GM18951 (cell line): Measurements from ENCODE around the gene NEUROD6.

Experiments
- POLR2A ChIP-seq: IDR thresholded peaks from 4 replicates; pipeline ENCODE4 v1.6.1; 2011; ENCODE audit warnings: mild to moderate bottlenecking; ENCODE audit not compliant: insufficient read length, insufficient read depth; ENCODE audit errors: extremely low read depth
- in situ Hi-C: fragments of 300-500 bp; cut with MboI; formaldehyde crosslinking; loops from one replicate; pipeline ENCODE4 v1.12.0; 2022; ENCODE audit warnings: low sequenced_read_pairs, mixed read lengths, inconsistent platforms; ENCODE audit not compliant: unreplicated experiment

NEUROD6 gene

GRCh38 chr7:31340603-31341002, at the start of gene NEUROD6:
Gene NEUROD6 (minus strand): TSS chr7:31340726. CDS start chr7:31339268, 1,458 bp downstream.
- in situ Hi-C loops = no loop called here
- no peak for TF ChIP-seq POLR2A

GRCh38 chr7:31384466-31384865, 43.9 kb upstream of the NEUROD6 start:
- TF ChIP-seq POLR2A = no peak
- in situ Hi-C loops = no loop called here

DNA sequence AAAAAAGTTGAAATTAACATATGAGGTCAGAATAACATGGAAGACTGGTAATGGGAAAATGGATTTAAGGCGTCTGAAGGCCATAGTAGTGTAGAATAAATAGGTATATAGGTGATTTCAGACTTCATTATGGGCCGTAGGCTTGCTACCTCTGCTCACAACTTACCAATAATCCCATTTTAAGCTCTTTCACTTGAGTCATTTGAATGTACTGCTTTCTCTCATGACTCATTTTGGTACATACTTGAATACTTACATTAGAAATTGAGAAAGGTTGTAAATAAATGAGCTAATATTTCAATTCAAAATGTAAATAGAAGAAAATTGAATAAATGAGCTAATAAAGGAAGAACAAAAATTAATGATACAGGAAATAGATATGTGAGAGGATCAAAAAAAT, 42.2 kb upstream of the NEUROD6 start:
- no peak for TF ChIP-seq POLR2A
- in situ Hi-C loops = no loop called here

DNA sequence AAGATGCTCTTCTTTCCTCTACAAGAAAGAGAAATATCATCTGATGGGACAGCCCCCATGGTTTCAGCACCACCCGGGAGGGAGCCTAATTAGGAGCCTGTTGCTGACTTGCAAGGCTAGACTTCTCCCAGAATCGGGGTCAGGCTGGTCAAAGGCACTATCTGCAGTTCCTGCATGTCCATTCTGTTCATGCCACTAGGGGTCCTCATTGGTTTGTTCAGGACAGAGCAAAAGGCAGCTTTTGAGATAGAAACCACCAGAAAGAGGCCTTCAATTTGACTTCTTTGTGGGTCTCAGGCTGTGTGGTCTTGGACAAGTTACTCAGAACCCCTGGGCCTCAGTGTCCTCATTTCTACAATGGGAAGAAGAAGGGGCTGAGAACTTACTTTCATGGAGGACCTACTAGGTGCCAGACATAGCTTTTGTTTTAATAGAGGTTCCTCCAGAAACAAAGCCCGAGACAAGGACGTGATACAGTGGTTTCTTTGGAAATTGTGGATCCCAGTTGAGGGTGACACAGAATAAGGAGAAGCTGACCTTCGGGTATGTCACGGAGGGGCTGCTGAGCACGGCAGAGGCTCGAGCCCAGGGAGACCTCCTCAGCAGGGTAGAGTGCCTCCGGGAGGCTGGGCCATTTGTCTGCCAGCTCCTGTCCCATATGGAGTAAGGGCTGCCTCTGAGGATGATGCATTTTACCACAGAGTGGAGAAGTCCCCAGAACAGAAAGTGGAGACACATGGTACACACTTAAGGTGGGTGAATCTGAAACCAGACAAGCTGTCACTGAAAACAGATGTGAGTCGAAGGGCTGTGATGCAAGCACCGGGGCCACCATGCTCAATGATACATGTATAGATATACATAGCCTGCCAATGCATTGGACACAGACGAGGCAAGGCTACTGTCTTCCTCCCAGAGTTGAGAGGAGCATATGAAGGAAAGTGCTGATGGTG, 33.1 kb upstream of the NEUROD6 start:
- in situ Hi-C loops = no loop called here
- TF ChIP-seq POLR2A = no peak

- no peak for TF ChIP-seq POLR2A
- in situ Hi-C loops = no loop called here
Measured at GRCh38 chr7:31372231-31372959, 31.9 kb upstream of the NEUROD6 start.

DNA sequence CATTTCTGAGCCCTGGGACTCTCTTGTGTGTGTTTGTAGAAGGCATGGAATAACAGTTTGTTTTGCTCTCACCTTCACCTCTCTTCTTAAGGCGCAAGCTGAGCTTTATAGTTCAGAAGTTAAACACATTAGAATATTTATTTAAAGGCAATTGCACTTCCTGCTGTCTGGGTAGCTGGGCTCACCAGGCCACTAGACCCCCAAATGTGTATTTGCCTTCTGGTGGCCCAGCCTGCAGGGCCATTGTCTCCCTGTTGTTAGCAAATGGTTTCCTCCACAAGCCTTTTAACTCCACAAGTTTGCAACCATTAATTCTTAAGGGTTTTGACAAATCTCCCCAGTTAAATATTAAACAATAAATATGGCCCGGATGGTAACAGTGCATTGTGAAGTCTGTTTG, 31.1 kb upstream of the NEUROD6 start:
- TF ChIP-seq POLR2A = no peak
- in situ Hi-C loops = no loop called here

DNA sequence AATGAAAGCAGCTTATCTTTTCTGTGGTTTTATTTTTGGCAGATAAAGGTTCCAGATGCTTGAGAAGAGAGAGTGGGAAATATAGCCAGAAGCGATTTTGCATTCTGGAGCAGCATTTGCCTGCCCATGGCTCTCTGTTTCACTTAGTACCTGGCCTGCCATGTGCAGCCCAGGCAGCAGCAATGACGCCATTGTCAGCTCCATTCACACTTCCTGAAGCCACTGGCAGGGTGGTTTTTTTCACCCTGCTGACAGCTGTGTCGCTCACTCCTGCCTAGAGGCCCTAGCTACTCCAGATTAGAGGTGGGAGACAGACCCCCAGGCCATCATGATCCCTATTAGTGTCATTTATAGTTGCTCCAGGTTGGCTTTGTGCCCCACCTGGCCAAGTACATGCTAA, 30.1 kb upstream of the NEUROD6 start:
- TF ChIP-seq POLR2A = no peak
- in situ Hi-C loops = no loop called here

GRCh38 chr7:31368620-31369019, 28.1 kb upstream of the NEUROD6 start:
- TF ChIP-seq POLR2A = no peak
- in situ Hi-C loops = no loop called here

- in situ Hi-C loops = no loop called here
- no peak for TF ChIP-seq POLR2A
Measured at GRCh38 chr7:31363496-31363895, 23.0 kb upstream of the NEUROD6 start.

DNA sequence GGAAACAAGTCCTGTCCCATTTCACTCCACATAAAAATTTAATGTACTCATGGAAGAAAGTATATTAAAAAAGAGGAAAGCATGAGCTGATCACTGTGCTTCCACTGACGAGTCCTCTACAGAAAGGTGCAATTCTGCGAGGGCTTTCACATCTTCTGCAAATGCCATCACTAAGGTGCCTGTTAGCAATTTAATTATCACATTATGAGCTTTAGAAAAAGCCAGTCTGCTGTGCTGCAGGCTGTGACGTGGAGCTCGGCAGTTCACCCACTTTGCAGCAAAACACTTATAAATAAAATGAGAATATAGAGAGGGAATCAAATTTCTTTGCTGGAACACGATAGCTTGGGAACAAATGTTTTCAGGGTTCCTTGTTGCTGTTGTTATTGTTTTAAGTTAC, 22.5 kb upstream of the NEUROD6 start:
- no peak for TF ChIP-seq POLR2A

DNA sequence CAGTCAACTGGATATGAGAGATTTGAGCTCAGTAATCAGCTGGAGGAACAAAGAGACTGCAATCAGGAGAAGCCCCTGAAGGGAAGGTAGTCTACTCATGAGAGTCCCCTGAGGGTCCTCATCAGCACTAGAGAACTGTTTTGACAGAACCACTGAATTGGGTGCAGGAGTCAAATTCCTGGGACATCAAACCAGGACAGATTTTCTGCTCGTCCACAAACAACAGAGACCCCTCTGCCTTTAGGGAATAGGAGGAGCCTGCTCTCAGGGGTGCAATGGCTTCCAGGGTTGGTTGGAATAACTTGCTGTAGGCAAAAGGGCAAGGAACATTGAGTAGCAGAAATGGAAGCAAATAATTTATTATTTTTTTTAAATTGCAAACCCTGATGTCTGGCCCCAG, 21.9 kb upstream of the NEUROD6 start:
- in situ Hi-C loops = no loop called here

More for the DNA sequence above, 22.5 kb upstream of the NEUROD6 start:
- in situ Hi-C loops = no loop called here

DNA sequence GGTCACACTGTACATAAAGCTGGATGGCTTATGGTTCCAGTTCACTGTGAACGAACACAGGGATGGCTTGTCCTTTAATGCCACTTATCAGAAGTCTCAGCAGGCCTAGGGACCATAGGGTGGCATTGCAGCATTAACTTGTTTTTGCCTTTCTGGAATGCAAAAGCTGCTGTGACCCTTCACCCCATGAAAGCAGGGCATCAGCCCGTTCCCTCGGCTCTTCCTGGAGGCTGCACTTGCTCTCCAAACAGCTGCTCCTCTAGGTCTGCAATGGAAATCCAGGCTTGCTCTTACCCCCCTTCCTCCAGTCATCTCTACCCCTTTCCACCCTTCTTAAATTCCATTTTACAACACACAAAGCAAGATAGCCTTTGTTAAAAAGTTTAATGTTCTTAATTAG, 17.9 kb upstream of the NEUROD6 start:
- in situ Hi-C loops = no loop called here
- TF ChIP-seq POLR2A = no peak

More for the DNA sequence above, 21.9 kb upstream of the NEUROD6 start:
- TF ChIP-seq POLR2A = no peak

- in situ Hi-C loops = no loop called here
- TF ChIP-seq POLR2A = no peak
Measured at GRCh38 chr7:31345421-31345820, 4.9 kb upstream of the NEUROD6 start.
